Right lobe of liver (tissue), 6 donors: ENCODE results near the gene TSPAN4. TPM values are rescaled to one million over a fixed set of nuclear protein-coding genes. Genes with fewer than 3 reads are reported as not detected.

Experiments used
- ATAC-seq, 4 donors: fragments of 200-7000 bp; cut with Tn5 transposase; one replicate each; pipeline ENCODE4 v1.9.1; 2020; ENCODE audit warnings: mild to moderate bottlenecking in 4 of 4, moderate library complexity in 4 of 4
- DNase-seq, 3 donors: peaks; one replicate each; pipeline ENCODE4 v3.0.0-alpha.2; 2020
- H3K27ac ChIP-seq, 3 donors: fragments of 200-600 bp; one replicate each; pipeline ENCODE4 v1.8.0; 2022
- H3K27me3 ChIP-seq, 2 donors: fragments of 200-600 bp; one replicate each; pipeline ENCODE4 v1.8.0; 2022
- H3K36me3 ChIP-seq, 4 donors: fragments of 200-600 bp; sonication (generic) in 1 of 4; one replicate each; pipeline versions ENCODE4 v1.5.1 to v1.8.0; 2017 to 2022; ENCODE audit warnings: control low read depth in 1 of 4
- H3K4me1 ChIP-seq, 4 donors: fragments of 200-600 bp; sonication (generic) in 1 of 4; one replicate each; pipeline versions ENCODE4 v1.5.1 to v1.8.0; 2017 to 2022; ENCODE audit warnings: control low read depth in 1 of 4
- H3K4me3 ChIP-seq, 3 donors: fragments of 200-600 bp; one replicate each; pipeline ENCODE4 v1.8.0; 2022
- H3K9me3 ChIP-seq, 4 donors: fragments of 200-600 bp; sonication (generic) in 1 of 4; one replicate each; pipeline versions ENCODE4 v1.5.1 to v1.8.0; 2017 to 2022; ENCODE audit warnings: control low read depth in 1 of 4
- POLR2A ChIP-seq: fragments of 450-650 bp; IDR thresholded peaks from one replicate; pipeline ENCODE4 v1.6.1; 2017; ENCODE audit warnings: antibody characterized with exemption, mild to moderate bottlenecking
- WGBS: methylation state at CpG from one replicate; pipeline ENCODE4 v1.1.6; 2018; ENCODE audit warnings: low coverage, low lambda C conversion rate; ENCODE audit not compliant: insufficient coverage; ENCODE audit errors: missing lambda C conversion rate; 5-methylcytosine and 5-hydroxymethylcytosine counted together
- intact Hi-C, 2 donors: fragments of 100-400 bp; cut with DNase I; formaldehyde crosslinking; loops; one replicate each; pipeline versions ENCODE4 v1.11.2 to v1.14.1; 2022
- total RNA-seq, 6 experiments: library from RNA; depleted of rRNA in 2 of 6; stranded (reverse); fragments of >200 nt in 2 of 6; fragmentation: NEBNext Ultra II Directional in 3 of 6; extraction: Animal tissue kit (Norgen Biotek cat#: 25700) in 3 of 6; gene quantifications; one replicate each; pipeline versions ENCODE4 v1.1.0 to v1.2.4, GENCODE V29; 2016 to 2023
- TF ChIP-seq, protein P1 (sequence below), 4 donors: fragments of 200-600 bp in 3 of 4; fragments of 450-650 bp in 1 of 4; IDR thresholded peaks; one replicate each; pipeline versions ENCODE4 v1.5.1 to v1.8.0; 2016 to 2022; ENCODE audit warnings: antibody characterized with exemption in 4 of 4, mild to moderate bottlenecking in 2 of 4
- donor health status: DM: no; HTN: yes; CAD: no.
- donor health status: DM: no; HTN: no; CAD: no.
- donor health status: DM: no; HTN: no; CAD: no.
- donor health status: DM: no; HTN: yes; CAD: no.
- donor health status: DM: no; HTN: yes; CAD: no.

TSPAN4 gene
- total RNA-seq, 6 experiments from 2014 or later, result 14.9 to 80.6 (median 30.5) TPM

DNA sequence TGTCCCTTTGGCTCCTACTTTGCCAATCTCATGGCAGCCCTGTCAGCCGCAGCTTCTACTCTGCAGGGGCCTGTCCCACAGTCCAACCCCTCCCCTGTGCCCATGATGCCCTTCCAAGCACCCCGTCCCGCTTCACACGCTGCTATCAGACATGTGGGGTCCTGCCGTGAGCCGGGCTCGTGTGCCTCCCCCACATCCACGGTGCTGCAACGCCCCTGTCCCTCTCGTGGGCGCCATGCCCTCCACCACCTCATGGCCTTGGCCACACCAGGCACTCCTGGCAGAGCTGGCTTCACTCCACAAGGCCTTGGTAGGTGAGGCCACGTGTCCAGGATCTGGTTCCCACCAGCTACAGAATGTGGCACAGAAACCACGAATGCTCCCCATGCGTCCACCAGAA, 44.9 kb downstream of the TSPAN4 start:
- Histone ChIP-seq H3K36me3 (no peaks in the 10 kb centered on the region), H3K4me1 (no peaks in the 10 kb centered on the region), H3K9me3 (no peaks in the 10 kb centered on the region), H3K27ac (no peak overlapping the region), H3K4me3 (no peak overlapping the region), H3K27me3 (no peaks in the 10 kb centered on the region)
- 88% methylated on average over 9 of the region's 14 CpGs for WGBS
- ATAC-seq, result no peak
- TF ChIP-seq, protein P1, sequence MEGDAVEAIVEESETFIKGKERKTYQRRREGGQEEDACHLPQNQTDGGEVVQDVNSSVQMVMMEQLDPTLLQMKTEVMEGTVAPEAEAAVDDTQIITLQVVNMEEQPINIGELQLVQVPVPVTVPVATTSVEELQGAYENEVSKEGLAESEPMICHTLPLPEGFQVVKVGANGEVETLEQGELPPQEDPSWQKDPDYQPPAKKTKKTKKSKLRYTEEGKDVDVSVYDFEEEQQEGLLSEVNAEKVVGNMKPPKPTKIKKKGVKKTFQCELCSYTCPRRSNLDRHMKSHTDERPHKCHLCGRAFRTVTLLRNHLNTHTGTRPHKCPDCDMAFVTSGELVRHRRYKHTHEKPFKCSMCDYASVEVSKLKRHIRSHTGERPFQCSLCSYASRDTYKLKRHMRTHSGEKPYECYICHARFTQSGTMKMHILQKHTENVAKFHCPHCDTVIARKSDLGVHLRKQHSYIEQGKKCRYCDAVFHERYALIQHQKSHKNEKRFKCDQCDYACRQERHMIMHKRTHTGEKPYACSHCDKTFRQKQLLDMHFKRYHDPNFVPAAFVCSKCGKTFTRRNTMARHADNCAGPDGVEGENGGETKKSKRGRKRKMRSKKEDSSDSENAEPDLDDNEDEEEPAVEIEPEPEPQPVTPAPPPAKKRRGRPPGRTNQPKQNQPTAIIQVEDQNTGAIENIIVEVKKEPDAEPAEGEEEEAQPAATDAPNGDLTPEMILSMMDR (IDR thresholded peaks at IDR 0.05), result no peak
- no peak for TF ChIP-seq POLR2A
- intact Hi-C loops, result no loop called here
- no peak for DNase-seq

DNA sequence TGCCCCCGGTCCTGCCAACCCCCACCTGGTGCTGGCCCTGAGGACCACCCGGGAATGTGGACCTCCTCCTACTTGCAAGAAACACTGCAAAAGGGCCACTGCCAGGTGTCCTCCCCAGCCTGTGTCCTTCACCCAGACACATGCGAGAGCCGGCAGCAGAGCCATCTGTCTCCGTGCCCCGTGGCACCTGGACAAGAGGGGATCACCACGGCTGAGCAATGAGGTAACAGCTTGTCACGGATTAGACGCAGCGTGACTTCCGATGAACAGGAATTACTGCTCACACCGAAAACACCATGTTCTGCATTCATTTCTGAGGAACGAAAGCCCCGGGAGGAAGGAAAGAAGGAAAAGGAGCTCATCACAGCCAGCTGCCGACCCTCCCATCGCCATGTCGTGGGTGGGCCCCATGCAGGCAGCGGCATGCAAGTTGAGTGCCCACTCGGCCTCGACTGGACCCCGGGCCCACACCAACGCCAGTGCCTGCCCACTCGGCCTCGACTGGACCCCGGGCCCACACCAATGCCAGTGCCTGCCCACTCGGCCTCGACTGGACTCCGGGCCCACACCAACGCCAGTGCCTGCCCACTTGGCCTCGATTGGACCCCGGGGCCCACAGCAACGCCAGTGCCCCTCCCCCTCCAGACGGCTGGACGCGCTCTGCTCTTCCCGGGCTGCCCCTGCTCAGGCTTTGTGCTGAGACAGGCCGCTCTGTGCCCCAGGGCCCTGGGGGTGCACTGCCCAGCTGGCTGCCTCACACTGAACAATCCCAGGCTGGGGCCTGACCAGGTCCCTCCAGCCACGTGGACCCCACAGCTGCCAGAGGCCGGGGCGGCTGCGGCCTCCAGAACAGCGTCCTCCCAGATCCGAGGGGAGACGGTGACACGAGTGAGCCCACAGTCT, 45.9 kb downstream of the TSPAN4 start:
- Histone ChIP-seq H3K36me3 (no peaks in the 10 kb centered on the region), H3K9me3 (no peaks in the 10 kb centered on the region), H3K27me3 (no peaks in the 10 kb centered on the region), H3K4me1 (no peaks in the 10 kb centered on the region), H3K4me3 (no peak overlapping the region), H3K27ac (no peak overlapping the region)
- TF ChIP-seq POLR2A, result no peak
- TF ChIP-seq, protein P1 (IDR thresholded peaks at IDR 0.05), result no peak
- ATAC-seq (no peak), DNase-seq (no peak)
- intact Hi-C loops, result no loop called here
- WGBS, result 68% methylated on average over 6 of the region's 45 CpGs

DNA sequence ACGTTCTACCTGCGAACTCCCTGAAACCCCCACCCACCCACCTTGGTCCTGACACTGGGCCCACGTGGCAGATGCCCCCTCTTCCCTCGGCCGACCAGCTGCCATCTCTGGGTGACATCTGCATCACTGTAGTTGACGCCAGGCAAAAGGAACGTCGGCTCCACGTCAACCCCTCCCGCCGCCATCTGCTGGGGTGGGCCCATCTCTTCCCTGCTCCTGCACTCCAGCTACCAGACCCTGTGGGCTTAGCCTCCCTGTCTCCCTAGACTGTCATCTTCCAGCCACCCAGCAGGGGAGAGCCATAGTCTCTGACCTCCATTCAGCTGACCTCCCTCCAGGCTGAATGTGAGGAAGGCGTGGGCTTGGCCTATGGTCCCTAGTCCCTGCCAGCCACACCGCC, 46.6 kb downstream of the TSPAN4 start:
- intact Hi-C loops, result no loop called here
- H3K9me3 ChIP-seq, result no peaks in the 10 kb centered on the region
- H3K27me3 ChIP-seq, result no peaks in the 10 kb centered on the region
- H3K4me3 ChIP-seq, result no peak overlapping the region
- H3K36me3 ChIP-seq, result no peaks in the 10 kb centered on the region
- no peak overlapping the region for H3K27ac ChIP-seq
- 90% methylated on average over 2 of the region's 13 CpGs for WGBS
- TF ChIP-seq, protein P1 (IDR thresholded peaks at IDR 0.05), result no peak
- no peak for TF ChIP-seq POLR2A
- no peak for DNase-seq
- ATAC-seq, result no peak
- no peaks in the 10 kb centered on the region for H3K4me1 ChIP-seq

DNA sequence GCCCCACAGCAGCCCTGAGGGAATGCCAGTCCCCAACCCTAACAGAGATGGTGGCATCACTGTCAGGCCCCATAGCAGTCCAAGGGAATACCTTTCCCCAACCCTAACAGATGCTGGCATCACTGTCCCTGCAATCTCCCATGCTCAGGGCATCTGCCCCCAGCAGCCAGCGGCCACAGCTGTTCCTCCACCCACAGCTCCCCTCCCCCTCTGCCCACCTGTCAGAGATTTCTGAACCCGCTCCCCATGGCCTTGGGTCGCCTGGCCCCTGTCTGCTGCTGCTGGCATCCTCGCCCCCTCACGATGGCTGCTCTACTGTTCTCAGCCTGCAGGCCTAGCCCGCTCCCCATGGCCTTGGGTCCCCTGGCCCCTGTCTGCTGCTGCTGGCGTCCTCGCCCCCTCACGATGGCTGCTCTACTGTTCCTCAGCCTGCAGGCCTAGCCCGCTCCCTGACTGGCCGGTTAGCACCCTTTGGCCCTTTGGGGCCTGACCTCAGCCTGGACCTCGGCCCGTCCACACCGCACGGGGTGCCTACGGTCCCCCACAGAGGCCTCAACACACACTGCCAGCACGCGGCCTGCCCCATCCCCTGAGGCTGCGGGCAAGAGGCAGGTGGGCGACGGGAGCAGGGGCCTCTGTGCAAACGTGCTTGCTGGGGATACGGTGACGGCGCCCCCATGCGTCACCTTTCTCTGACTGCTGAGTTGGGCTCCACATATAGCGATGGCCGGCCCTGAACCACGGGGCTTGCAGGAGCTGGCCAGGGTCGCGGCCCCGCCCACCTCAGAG, 47.2 kb downstream of the TSPAN4 start:
- intact Hi-C loops, result loop anchor here in 1 of 2 donors (10.0 kb wide), 1 partner anchor 165 kb away; no protein-coding TSS in a partner anchor
- H3K36me3 ChIP-seq, result no peaks in the 10 kb centered on the region
- H3K27ac ChIP-seq, result no peak overlapping the region
- no CpG with 5 or more reads among the region's 32 CpGs for WGBS
- H3K4me3 ChIP-seq, result no peak overlapping the region
- DNase-seq (no peak), ATAC-seq (no peak)
- H3K9me3 ChIP-seq, result no peaks in the 10 kb centered on the region
- no peaks in the 10 kb centered on the region for H3K4me1 ChIP-seq
- TF ChIP-seq, protein P1 (IDR thresholded peaks at IDR 0.05), result no peak
- no peaks in the 10 kb centered on the region for H3K27me3 ChIP-seq
